ENCODE measurements around the gene NR2C1.

Gene NR2C1

GRCh38 chr12:95057424-95057823, 16.0 kb downstream of the NR2C1 start:
- no peak for DNase-seq (ENCODE audit: low read depth, low spot score)
- no peak overlapping the region for H3K4me3 ChIP-seq (ENCODE audit: low read depth, low read length)
- TF ChIP-seq CTCF (IDR thresholded peaks at IDR 0.05; ENCODE audit: insufficient read depth, low read length, missing control alignments) = no peak
- ChIA-PET CTCF (interaction anchor here (1.2 to 2.8 kb wide), 2 partner anchors 15 to 512 kb away, joined by 3 to 15 read pairs; partner anchors contain the start of gene NR2C1), POLR2A (no interaction called here)

DNA sequence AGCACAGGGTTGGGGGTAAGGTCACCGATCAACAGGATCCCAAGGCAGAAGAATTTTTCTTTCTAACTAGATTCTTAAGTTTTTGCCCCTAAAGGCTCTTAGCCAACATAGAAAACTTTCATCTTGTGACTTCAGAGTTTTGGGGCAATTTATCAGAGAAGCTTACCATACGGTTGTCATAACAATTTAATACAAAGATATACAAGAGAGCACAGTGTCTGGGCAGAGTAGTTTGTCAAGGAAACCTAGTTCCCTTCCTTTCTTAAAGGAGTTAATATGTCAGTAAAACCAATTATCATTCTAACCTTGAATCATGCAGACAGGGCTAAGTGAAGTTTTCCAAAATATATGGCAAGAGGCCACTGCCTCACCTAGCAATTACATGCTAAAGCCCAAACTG, 18.4 kb downstream of the NR2C1 start:
- CTCF ChIA-PET = interaction anchor here (1.3 kb wide), 1 partner anchor 19 kb away, joined by 4 read pairs; the partner anchor contains the start of gene NR2C1
- no peak overlapping the region for H3K4me3 ChIP-seq (ENCODE audit: low read depth, low read length)
- no peak for TF ChIP-seq CTCF (IDR thresholded peaks at IDR 0.05; ENCODE audit: insufficient read depth, low read length, missing control alignments)
- POLR2A ChIA-PET = no interaction called here
- DNase-seq (ENCODE audit: low read depth, low spot score) = no peak

GRCh38 chr12:95054206-95054605, 19.2 kb downstream of the NR2C1 start:
- no peak for TF ChIP-seq CTCF (IDR thresholded peaks at IDR 0.05; ENCODE audit: insufficient read depth, low read length, missing control alignments)

DNA sequence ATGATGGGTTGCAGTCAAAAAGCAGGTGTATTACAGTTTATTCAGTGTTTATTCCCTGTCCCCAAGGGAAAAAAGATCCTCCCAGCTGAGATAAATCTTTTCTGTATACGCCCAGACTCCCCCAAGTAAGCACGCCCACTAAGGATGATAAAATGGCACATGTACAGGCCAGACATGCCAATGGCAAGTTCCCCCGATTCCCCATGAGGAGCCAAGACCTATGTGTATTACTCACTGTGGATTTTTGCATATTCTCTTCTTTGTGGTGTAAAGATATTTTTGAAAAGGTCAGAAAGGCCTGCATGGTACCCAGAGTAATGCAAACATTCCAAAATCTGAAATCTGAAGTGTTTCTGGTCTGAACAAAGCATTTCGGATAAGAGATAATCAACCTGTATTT, 22.2 kb downstream of the NR2C1 start:
- H3K4me3 ChIP-seq (ENCODE audit: low read depth, low read length) = no peak overlapping the region
- CTCF ChIA-PET = interaction anchor here (1.0 to 1.2 kb wide), 2 partner anchors 15 to 21 kb away, joined by 3 read pairs; no protein-coding TSS in a partner anchor
- POLR2A ChIA-PET = no interaction called here
- DNase-seq (ENCODE audit: low read depth, low spot score) = no peak
- no peak for TF ChIP-seq CTCF (IDR thresholded peaks at IDR 0.05; ENCODE audit: insufficient read depth, low read length, missing control alignments)

More at GRCh38 chr12:95054206-95054605, 19.2 kb downstream of the NR2C1 start:
- no peak overlapping the region for H3K4me3 ChIP-seq (ENCODE audit: low read depth, low read length)
- no peak for DNase-seq (ENCODE audit: low read depth, low spot score)
- ChIA-PET POLR2A (no interaction called here), CTCF (no interaction called here)

- ChIA-PET CTCF (no interaction called here), POLR2A (no interaction called here)
- DNase-seq (ENCODE audit: low read depth, low spot score) = no peak
- no peak overlapping the region for H3K4me3 ChIP-seq (ENCODE audit: low read depth, low read length)
- TF ChIP-seq CTCF (IDR thresholded peaks at IDR 0.05; ENCODE audit: insufficient read depth, low read length, missing control alignments) = no peak
Observed at GRCh38 chr12:95037906-95038305, 35.5 kb downstream of the NR2C1 start.

DNA sequence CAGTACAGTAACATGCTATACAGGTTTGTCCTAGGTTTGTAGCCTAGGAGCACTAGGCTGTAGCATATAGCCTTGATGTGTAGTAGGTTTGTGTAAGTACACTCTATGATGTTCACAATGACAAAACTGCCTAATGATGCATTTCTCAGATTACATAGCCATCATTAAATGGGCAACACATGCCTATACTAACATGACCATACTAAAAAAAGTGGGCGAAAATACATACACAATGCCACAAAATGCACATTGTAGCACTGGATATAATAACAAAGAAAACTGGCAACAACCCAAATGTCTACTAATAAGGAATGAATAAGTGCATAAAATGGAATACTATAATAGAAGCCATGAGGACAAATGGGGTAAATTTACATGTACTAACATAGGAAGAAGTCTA, 38.7 kb downstream of the NR2C1 start:
- ChIA-PET CTCF (no interaction called here), POLR2A (no interaction called here)
- H3K4me3 ChIP-seq (ENCODE audit: low read depth, low read length) = no peak overlapping the region
- no peak for DNase-seq (ENCODE audit: low read depth, low spot score)
- no peak for TF ChIP-seq CTCF (IDR thresholded peaks at IDR 0.05; ENCODE audit: insufficient read depth, low read length, missing control alignments)

Data from AG04449 (cell line).